PC-3 (cell line): ENCODE results near the gene FBN3. TPM values are rescaled to one million over a fixed set of nuclear protein-coding genes. Genes with fewer than 3 reads are reported as not detected.

Experiments used
- ATAC-seq: fragments of 200-7000 bp; cut with Tn5 transposase; 2 replicates; pipeline ENCODE4 v1.9.1; 2020; ENCODE audit warnings: mild to moderate bottlenecking, moderate library complexity
- BruUV-seq: library from RNA; stranded (reverse); fragments of 400-500 nt; replicated peaks from 2 replicates; lab custom pipeline; 2021; lab: Mats Ljungman, UMichigan
- CTCF ChIA-PET: fragments of 300-600 bp; sonication (Branson Sonifier 250); formaldehyde crosslinking; loops from one replicate; lab custom pipeline; 2022; ENCODE audit warnings: antibody characterized with exemption; lab: Charles Lee
- POLR2A ChIA-PET: fragments of 300-600 bp; sonication (Branson Sonifier 250); formaldehyde crosslinking; loops from one replicate; lab custom pipeline; 2022; ENCODE audit warnings: antibody characterized with exemption; ENCODE audit not compliant: unreplicated experiment; lab: Charles Lee
- DNase-seq: peaks from one replicate; pipeline ENCODE4 v3.0.0-alpha.2; 2015
- H2AFZ ChIP-seq: fragments of 300-600 bp; sonication (generic); 2 replicates; pipeline ENCODE4 v1.6.0; 2016; ENCODE audit warnings: antibody characterized with exemption, low read length
- H3F3A ChIP-seq: fragments of 300-600 bp; sonication (generic); one replicate; pipeline ENCODE4 v1.6.0; 2017; ENCODE audit warnings: antibody characterized with exemption, low read length, control low read depth, mild to moderate bottlenecking; ENCODE audit not compliant: unreplicated experiment
- H3K27ac ChIP-seq: fragments of 300-600 bp; sonication (generic); 2 replicates; pipeline ENCODE4 v1.5.1; 2016; ENCODE audit warnings: mild to moderate bottlenecking, low read length
- H3K27me3 ChIP-seq: fragments of 300-600 bp; sonication (generic); 2 replicates; pipeline ENCODE4 v1.6.1; 2016; ENCODE audit warnings: low read length, mixed read lengths
- H3K36me3 ChIP-seq: fragments of 300-600 bp; sonication (generic); 2 replicates; pipeline ENCODE4 v1.6.1; 2016; ENCODE audit warnings: low read depth, mixed run types, low read length, mixed read lengths
- H3K4me1 ChIP-seq: fragments of 300-600 bp; sonication (generic); 2 replicates; pipeline ENCODE4 v1.5.1; 2016; ENCODE audit warnings: low read length; ENCODE audit not compliant: insufficient read depth
- H3K4me2 ChIP-seq: fragments of 300-600 bp; sonication (generic); 2 replicates; pipeline ENCODE4 v1.6.0; 2016; ENCODE audit warnings: low read length
- H3K4me3 ChIP-seq: fragments of 300-600 bp; sonication (generic); 2 replicates; pipeline ENCODE4 v1.5.1; 2016; ENCODE audit warnings: mild to moderate bottlenecking, low read length, mixed read lengths
- H3K79me2 ChIP-seq: fragments of 300-600 bp; sonication (generic); 2 replicates; pipeline ENCODE4 v1.6.1; 2017; ENCODE audit warnings: low read length, mixed read lengths
- H3K9ac ChIP-seq: fragments of 300-600 bp; sonication (generic); 2 replicates; pipeline ENCODE4 v1.6.0; 2016; ENCODE audit warnings: mild to moderate bottlenecking, low read length
- H3K9me2 ChIP-seq: fragments of 300-600 bp; sonication (generic); replicated peaks from 2 replicates; pipeline ENCODE4 v1.6.1; 2016; ENCODE audit warnings: mixed run types, low read length, mixed read lengths
- H3K9me3 ChIP-seq: fragments of 300-600 bp; sonication (generic); 2 replicates; pipeline ENCODE4 v1.6.1; 2016; ENCODE audit warnings: low read length, mixed read lengths
- H4K20me1 ChIP-seq: fragments of 300-600 bp; sonication (generic); 2 replicates; pipeline ENCODE4 v1.6.1; 2016; ENCODE audit warnings: low read length, mixed read lengths
- EZH2 ChIP-seq: fragments of 300-600 bp; sonication (generic); IDR thresholded peaks from one replicate; pipeline ENCODE4 v1.6.1; 2017; ENCODE audit warnings: antibody characterized with exemption, mild to moderate bottlenecking, low read length; ENCODE audit not compliant: unreplicated experiment
- EZH2phosphoT487 ChIP-seq: fragments of 300-600 bp; sonication (generic); IDR thresholded peaks from 2 replicates; pipeline ENCODE4 v1.6.1; 2018; ENCODE audit warnings: mild to moderate bottlenecking, antibody characterized with exemption, low read length, borderline replicate concordance
- intact Hi-C: fragments of 100-400 bp; cut with micrococcal nuclease; formaldehyde crosslinking; loops from 2 replicates; pipeline ENCODE4 v1.9.0; 2023
- total RNA-seq: library from RNA; depleted of rRNA; stranded (reverse); fragments of >200 nt; gene quantifications from 2 replicates; pipeline ENCODE4 v1.2.3, GENCODE V29; 2014
- TF ChIP-seq, protein P1 (sequence below): fragments of 300-600 bp; sonication (generic); conservative IDR thresholded peaks from 2 replicates; pipeline ENCODE4 v1.5.1; 2017; ENCODE audit warnings: antibody characterized with exemption, low read depth, mild to moderate bottlenecking, low read length

The FBN3 gene
- total RNA-seq, 1 experiment from 2014 or later: under 0.01 TPM

GRCh38 chr19:8111376-8111775, 38.0 kb downstream of the FBN3 start:
- intact Hi-C loops: no loop called here
- H3K4me2 ChIP-seq: no peak overlapping the region
- H3K36me3 ChIP-seq: no peaks in the 10 kb centered on the region
- BruUV-seq: no TSS peak
- H3K79me2 ChIP-seq: no peaks in the 10 kb centered on the region
- TF ChIP-seq EZH2phosphoT487: no peak
- no peak for TF ChIP-seq EZH2
- TF ChIP-seq, protein P1, sequence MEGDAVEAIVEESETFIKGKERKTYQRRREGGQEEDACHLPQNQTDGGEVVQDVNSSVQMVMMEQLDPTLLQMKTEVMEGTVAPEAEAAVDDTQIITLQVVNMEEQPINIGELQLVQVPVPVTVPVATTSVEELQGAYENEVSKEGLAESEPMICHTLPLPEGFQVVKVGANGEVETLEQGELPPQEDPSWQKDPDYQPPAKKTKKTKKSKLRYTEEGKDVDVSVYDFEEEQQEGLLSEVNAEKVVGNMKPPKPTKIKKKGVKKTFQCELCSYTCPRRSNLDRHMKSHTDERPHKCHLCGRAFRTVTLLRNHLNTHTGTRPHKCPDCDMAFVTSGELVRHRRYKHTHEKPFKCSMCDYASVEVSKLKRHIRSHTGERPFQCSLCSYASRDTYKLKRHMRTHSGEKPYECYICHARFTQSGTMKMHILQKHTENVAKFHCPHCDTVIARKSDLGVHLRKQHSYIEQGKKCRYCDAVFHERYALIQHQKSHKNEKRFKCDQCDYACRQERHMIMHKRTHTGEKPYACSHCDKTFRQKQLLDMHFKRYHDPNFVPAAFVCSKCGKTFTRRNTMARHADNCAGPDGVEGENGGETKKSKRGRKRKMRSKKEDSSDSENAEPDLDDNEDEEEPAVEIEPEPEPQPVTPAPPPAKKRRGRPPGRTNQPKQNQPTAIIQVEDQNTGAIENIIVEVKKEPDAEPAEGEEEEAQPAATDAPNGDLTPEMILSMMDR: no peak
- no peak for DNase-seq
- no peaks in the 10 kb centered on the region for H3F3A ChIP-seq
- no peaks in the 10 kb centered on the region for H3K9me2 ChIP-seq
- POLR2A ChIA-PET: no interaction called here
- no peak overlapping the region for H3K9ac ChIP-seq
- no peak for ATAC-seq
- no peak overlapping the region for H3K27ac ChIP-seq
- H4K20me1 ChIP-seq: no peaks in the 10 kb centered on the region
- H2AFZ ChIP-seq: no peak overlapping the region
- H3K27me3 ChIP-seq: no peaks in the 10 kb centered on the region
- no peaks in the 10 kb centered on the region for H3K9me3 ChIP-seq
- no peaks in the 10 kb centered on the region for H3K4me1 ChIP-seq
- CTCF ChIA-PET: no interaction called here
- no peak overlapping the region for H3K4me3 ChIP-seq

GRCh38 chr19:8110931-8111330, 38.5 kb downstream of the FBN3 start:
- TF ChIP-seq, protein P1: no peak
- no peak for TF ChIP-seq EZH2
- no peak for TF ChIP-seq EZH2phosphoT487
- DNase-seq (no peak), ATAC-seq (no peak)
- H3K4me1 ChIP-seq: no peaks in the 10 kb centered on the region
- no peaks in the 10 kb centered on the region for H3K27me3 ChIP-seq
- H3K79me2 ChIP-seq: no peaks in the 10 kb centered on the region
- no peak overlapping the region for H3K9ac ChIP-seq
- H3F3A ChIP-seq: no peaks in the 10 kb centered on the region
- no peaks in the 10 kb centered on the region for H3K36me3 ChIP-seq
- H3K9me2 ChIP-seq: no peaks in the 10 kb centered on the region
- BruUV-seq: no TSS peak
- intact Hi-C loops: no loop called here
- H2AFZ ChIP-seq: no peak overlapping the region
- H3K4me3 ChIP-seq: no peak overlapping the region
- H3K4me2 ChIP-seq: no peak overlapping the region
- H3K27ac ChIP-seq: no peak overlapping the region
- POLR2A ChIA-PET: no interaction called here
- no peaks in the 10 kb centered on the region for H4K20me1 ChIP-seq
- no peaks in the 10 kb centered on the region for H3K9me3 ChIP-seq
- CTCF ChIA-PET: no interaction called here

DNA sequence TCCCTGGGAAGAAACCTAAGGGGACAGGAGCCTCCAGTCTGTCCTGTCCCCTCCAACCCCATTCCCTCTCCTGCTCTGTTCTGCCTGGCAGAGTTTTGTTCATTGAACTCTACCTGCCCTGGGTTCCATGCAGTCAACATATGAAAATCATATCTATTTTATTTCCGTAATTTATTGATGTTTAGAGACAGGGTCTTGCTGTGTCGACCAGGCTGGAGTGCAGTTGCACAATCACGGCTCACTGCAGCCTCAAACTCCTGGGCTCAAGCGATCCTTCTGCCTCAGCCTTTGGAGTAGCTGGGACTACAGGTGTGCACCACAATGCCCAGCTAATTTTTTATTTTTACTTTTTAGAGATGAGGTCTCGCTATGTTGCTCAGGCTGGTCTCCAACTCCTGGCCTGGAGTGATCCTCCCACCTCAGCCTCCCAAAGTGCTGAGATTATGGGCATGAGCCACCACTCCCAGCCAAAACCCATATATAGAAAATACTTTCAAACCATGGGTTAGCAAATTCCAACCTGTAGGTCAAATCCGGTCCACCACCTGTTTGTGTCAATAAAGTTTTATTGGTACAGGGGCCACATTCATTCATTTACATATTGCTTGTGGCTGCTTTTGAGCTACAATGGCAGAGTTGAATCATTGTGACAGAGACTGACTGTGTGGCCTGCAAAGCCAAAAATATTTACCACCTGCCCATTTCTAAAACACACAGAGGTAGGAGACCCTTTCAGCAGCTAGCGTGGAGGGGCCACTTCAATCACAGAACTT, 39.3 kb downstream of the FBN3 start:
- H3K4me3 ChIP-seq: no peak overlapping the region
- no peak overlapping the region for H3K4me2 ChIP-seq
- no peaks in the 10 kb centered on the region for H3K79me2 ChIP-seq
- CTCF ChIA-PET: no interaction called here
- no TSS peak for BruUV-seq
- no peaks in the 10 kb centered on the region for H3F3A ChIP-seq
- no peak overlapping the region for H3K27ac ChIP-seq
- no peaks in the 10 kb centered on the region for H3K4me1 ChIP-seq
- POLR2A ChIA-PET: no interaction called here
- DNase-seq (no peak), ATAC-seq (no peak)
- no peak overlapping the region for H2AFZ ChIP-seq
- TF ChIP-seq EZH2 (no peak), EZH2phosphoT487 (no peak)
- TF ChIP-seq, protein P1: no peak
- H3K36me3 ChIP-seq: no peaks in the 10 kb centered on the region
- H3K9me3 ChIP-seq: no peaks in the 10 kb centered on the region
- no peak overlapping the region for H3K9ac ChIP-seq
- no peaks in the 10 kb centered on the region for H3K27me3 ChIP-seq
- no peaks in the 10 kb centered on the region for H4K20me1 ChIP-seq
- intact Hi-C loops: no loop called here
- no peaks in the 10 kb centered on the region for H3K9me2 ChIP-seq
